GM19193 (cell line): ENCODE data around the gene HNMT.

Experiments
- POLR2A ChIP-seq: IDR thresholded peaks from 4 replicates; pipeline ENCODE4 v1.6.1; 2011; ENCODE audit not compliant: insufficient read depth, insufficient read length; ENCODE audit errors: extremely low read depth

HNMT gene

DNA sequence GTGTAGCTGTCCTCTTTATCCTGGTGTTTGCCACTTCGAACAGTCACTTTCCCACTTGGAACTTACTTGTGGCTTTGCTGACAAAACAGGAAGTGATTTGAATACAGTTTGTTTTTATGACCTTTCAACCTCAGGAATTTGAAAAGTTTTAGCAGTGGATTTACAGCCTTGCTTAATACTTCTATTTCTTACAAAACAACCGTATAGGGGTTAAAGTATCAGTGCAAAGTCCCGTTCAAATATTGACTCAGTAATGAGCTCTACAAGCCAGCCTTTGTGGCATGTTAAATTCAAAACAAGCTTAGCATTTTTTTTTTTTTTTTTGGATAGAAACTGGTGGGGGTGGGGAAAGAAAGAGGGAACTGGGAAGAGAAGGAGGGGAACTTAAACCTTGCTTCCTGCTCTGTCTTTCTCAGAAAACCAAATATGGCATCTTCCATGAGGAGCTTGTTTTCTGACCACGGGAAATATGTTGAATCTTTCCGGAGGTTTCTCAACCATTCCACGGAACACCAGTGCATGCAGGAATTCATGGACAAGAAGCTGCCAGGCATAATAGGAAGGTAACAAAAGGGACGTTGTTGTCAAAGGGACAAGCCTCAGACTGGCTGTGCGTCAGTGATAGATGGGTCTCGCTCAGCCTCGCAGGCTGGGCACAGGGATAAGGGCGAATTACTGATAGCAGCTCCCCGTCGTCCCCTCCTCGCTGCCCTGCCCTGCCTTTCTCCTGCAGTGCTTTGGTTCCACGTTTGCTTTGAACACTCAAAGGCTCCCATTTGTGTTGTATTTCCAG, at the start of gene HNMT:
TSS of gene HNMT (plus strand) at position 408 of the 793 bp plus-strand sequence. CDS start at position 427, 19 bp downstream.
- TF ChIP-seq POLR2A, result no peak

DNA sequence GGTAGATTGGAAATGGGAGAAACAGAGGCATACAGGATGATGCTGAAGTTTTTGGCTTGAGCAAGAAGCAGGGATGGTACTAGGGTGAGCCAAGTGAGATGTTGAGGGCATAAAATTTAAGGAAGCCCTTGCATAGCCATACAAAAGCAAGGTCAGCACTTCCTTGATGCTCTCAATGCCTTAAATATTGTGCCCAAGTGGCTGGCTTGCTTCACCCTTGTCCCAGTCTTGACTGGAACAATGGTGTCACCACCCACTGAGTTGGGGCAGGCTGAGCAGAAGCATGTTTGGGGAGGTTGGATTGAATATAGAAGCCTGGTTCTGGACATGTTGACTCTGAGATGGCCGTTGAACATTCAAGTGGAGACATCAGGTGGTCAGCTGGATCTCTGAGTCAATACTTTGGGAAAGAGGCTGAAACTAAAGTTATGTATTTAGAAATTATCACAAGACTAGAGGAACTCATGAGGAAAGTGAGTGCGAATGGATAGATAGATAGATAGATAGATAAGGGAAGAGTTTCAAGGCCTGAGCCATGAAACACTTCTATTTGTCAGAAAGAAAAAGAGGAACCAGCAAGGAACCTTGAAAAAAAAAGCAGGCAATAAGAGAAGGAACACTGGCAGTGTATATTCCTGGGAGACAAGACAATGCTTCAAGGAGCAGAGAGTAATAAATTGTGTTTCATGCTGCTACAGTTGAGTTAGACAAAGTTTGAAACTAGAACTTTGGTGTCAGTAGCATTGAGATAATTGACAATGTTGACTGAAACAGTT, 43.0 kb upstream of the HNMT start:
- TF ChIP-seq POLR2A, result no peak

- TF ChIP-seq POLR2A, result no peak
These were observed 40.3 kb upstream of the HNMT start for GRCh38 chr2:137924019-137924418.

GRCh38 chr2:137925599-137925998, 38.7 kb upstream of the HNMT start:
- TF ChIP-seq POLR2A, result no peak

DNA sequence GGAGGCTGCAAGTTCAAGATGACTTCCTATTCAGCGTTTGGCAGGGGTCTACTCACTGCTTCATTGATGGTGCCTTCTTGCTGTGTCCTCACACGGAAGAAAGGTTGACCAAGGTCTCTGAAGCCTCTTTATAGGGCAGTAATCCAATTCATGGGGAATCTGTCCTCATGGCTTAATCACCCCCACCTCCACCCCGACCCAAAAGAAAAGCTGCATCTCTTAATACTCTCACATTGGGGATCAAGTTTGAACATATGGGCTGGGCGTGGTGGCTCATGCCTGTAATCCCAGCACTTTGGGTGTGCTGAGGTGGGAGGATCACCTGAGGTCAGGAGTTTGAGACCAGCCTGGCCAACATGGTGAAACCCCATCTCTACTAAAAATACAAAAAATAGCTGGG, 36.4 kb upstream of the HNMT start:
- TF ChIP-seq POLR2A, result no peak

DNA sequence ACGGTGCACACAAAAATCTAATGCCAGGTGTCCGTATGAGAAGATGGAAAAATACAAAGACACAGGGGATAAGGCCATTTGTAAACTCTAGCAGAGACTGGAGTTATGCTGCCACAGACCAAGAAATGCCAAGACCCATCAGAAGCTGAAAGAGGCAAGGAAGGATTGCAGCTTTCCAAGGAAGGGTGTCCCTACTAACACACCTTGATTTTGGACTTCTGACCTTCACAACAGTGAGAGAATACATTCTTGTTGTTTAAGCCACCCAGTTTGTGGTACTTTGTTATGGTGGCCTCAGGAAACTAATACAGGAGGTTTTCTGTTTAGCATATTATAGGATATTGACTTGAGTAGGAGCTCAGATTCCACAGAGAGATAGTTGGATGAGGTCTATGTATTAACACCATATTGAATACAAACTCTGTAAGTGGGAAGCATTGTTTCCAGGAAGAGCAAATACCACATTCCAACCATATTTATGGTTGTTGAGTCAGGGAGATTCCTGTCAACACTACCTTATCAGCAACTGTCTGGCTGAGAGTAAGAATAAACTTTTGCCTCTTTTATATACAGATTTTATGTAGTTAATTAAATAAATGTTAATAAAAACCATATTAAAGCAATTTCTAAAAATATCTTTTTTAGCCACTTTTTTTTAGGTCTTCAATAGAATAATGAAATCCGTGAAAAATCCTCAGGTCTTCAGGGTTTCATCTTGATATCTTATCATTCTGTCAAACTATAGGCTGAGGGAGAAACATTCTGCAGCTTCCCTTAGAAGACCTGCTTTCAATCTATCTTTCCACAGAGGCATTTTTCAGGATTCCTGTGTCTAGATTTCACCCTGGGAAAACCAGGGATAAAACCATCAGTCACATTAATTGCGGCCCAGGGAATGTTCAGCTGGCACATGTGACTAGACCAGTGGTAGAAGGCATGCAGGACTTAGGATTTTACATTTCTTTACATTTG, 35.4 kb upstream of the HNMT start:
- TF ChIP-seq POLR2A, result no peak

DNA sequence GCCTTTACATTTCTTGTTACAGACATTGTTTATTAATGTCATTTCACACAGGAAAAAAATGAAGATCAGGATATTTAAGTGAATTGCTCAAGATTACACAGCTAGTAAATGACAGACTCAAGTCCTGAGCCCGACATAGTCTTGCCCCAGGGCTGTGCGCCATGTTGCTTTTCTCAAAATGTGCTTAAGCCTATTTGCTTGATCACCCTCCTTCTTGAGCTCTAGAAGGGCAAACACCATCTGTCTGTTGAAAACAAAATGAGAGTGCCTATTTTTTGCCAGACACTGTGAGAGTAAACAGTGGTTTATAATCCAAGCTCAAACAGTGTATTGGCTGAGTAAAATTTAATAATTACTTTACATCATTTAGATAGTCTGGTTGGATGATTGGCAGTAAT, 34.8 kb upstream of the HNMT start:
- TF ChIP-seq POLR2A, result no peak

DNA sequence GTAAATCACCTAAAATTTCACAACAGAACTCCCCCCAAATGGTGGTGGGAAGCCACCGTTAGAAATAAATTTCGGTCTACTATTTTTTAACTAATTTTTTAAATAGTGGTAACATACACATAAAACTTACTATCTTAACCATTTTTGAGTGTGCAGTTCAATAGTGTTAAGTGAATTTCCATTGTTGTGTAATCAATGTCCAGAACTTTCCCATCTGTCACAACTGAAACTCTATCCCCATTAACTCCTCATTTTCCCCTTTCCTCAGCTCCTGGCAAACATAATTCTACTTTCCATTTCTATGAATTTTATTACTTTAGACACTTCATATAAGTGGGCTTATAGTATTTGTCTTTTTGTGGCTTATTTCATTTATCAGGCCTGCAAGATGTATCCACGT, 34.1 kb upstream of the HNMT start:
- no peak for TF ChIP-seq POLR2A

- no peak for TF ChIP-seq POLR2A
These were observed 28.7 kb upstream of the HNMT start for GRCh38 chr2:137935591-137935990.

- no peak for TF ChIP-seq POLR2A
These were observed 27.0 kb upstream of the HNMT start for GRCh38 chr2:137937246-137937645.

DNA sequence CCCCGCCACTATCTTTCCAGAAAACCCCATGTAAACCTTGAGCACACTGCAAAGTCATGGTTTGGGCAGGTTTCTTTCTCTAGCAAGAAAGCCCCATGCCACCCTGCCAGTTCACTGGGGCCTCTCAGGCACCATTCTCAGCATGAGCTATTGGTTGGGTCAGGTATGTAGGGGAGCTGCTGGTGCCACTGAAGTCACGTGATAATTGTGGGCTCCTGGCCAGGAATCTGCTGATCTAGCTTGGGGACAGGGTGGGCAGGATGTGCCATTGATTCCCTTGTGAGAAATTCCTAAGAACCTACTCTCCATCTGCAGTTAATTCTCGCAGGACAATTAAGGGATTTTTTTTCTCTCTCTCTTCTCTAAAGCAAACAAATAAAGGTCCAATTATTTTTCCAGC, 26.5 kb upstream of the HNMT start:
- TF ChIP-seq POLR2A, result no peak

DNA sequence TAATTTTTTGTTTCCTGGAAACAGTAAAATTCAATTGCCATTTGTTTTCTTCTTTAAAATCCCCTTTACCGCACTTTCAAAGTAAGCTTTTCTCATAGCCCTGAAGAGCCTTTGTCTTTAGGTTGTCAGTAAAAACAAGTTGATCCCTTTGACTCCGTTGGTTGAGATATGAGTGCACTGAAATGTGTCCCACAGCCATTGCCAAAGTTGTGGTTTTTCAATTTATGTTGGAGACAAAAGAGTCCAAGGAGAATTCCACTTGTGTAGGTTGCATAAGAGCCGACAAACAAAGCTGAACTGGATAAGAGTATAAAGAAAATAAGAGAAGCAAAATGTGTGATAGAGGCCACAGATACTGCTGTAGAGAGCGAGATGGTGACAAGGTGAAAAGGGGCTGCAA, 26.1 kb upstream of the HNMT start:
- no peak for TF ChIP-seq POLR2A

GRCh38 chr2:137939026-137939425, 25.2 kb upstream of the HNMT start:
- no peak for TF ChIP-seq POLR2A

- no peak for TF ChIP-seq POLR2A
These were observed 24.1 kb upstream of the HNMT start for GRCh38 chr2:137940154-137940553.
